Measurements from ENCODE around the gene SRRT.
A peak's percentile ranks its signal among the peaks of the same experiment; 100 is the strongest.

DNA sequence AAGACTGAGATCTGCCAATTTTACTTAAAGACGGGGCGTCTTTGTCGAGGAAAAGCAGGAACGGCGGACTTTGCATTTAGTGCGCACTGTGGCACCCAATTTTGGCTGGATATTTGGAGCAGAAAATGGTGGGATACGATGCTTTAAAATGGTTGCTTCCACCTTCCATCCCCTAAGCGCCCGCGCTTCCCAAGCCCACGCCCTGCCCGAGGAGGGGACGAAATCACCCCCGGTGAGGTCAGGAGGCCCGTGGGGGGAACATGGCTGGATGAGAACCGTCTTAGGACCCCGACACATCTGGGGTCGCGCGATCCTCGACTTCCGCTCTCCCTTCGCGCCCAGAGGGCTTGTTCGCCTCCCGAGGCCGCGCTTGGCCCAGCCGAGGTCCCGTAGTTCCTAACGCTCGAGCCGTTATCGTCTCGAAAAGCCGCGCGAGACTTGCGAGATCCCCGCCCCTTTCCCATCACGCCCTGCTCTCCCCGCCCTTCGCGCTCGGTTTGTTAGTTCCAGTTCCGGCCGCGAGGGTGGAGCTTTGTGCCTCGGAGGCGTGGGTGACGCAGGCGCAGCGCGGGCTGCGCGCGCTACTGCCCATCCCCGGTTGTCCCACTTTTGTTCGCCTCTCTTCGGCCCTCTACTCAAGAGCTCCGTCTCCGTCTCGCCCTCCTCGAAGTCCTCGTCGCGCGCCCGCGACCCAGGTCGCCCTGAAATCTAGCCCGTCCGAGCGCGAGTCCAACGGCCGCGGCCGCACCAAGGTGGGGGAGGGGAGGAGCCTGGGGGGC, at the start of gene SRRT:
- TF ChIP-seq POLR2A (IDR thresholded peaks at IDR 0.05) = peak; percentile 91 to 98
- TF ChIP-seq, protein P1, sequence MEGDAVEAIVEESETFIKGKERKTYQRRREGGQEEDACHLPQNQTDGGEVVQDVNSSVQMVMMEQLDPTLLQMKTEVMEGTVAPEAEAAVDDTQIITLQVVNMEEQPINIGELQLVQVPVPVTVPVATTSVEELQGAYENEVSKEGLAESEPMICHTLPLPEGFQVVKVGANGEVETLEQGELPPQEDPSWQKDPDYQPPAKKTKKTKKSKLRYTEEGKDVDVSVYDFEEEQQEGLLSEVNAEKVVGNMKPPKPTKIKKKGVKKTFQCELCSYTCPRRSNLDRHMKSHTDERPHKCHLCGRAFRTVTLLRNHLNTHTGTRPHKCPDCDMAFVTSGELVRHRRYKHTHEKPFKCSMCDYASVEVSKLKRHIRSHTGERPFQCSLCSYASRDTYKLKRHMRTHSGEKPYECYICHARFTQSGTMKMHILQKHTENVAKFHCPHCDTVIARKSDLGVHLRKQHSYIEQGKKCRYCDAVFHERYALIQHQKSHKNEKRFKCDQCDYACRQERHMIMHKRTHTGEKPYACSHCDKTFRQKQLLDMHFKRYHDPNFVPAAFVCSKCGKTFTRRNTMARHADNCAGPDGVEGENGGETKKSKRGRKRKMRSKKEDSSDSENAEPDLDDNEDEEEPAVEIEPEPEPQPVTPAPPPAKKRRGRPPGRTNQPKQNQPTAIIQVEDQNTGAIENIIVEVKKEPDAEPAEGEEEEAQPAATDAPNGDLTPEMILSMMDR (IDR thresholded peaks at IDR 0.05 in 4 of 5, conservative IDR thresholded peaks at IDR 0.05 in 1 of 5) = peak; percentile 66 to 91 (median 78)

Data from gastrocnemius medialis (tissue), 4 donors.